GM12872 (cell line): ENCODE measurements around the gene STON1.

ENCODE experiments used
- TF ChIP-seq, protein P1 (sequence below): IDR thresholded peaks from 3 replicates; pipeline ENCODE4 v1.5.1; 2011; ENCODE audit warnings: low read depth, mild to moderate bottlenecking, low read length, moderate library complexity; ENCODE audit not compliant: insufficient read depth

Gene STON1

GRCh38 chr2:48562281-48562680 is 32.3 kb downstream of the STON1 start:
- TF ChIP-seq, protein P1, sequence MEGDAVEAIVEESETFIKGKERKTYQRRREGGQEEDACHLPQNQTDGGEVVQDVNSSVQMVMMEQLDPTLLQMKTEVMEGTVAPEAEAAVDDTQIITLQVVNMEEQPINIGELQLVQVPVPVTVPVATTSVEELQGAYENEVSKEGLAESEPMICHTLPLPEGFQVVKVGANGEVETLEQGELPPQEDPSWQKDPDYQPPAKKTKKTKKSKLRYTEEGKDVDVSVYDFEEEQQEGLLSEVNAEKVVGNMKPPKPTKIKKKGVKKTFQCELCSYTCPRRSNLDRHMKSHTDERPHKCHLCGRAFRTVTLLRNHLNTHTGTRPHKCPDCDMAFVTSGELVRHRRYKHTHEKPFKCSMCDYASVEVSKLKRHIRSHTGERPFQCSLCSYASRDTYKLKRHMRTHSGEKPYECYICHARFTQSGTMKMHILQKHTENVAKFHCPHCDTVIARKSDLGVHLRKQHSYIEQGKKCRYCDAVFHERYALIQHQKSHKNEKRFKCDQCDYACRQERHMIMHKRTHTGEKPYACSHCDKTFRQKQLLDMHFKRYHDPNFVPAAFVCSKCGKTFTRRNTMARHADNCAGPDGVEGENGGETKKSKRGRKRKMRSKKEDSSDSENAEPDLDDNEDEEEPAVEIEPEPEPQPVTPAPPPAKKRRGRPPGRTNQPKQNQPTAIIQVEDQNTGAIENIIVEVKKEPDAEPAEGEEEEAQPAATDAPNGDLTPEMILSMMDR: no peak

DNA sequence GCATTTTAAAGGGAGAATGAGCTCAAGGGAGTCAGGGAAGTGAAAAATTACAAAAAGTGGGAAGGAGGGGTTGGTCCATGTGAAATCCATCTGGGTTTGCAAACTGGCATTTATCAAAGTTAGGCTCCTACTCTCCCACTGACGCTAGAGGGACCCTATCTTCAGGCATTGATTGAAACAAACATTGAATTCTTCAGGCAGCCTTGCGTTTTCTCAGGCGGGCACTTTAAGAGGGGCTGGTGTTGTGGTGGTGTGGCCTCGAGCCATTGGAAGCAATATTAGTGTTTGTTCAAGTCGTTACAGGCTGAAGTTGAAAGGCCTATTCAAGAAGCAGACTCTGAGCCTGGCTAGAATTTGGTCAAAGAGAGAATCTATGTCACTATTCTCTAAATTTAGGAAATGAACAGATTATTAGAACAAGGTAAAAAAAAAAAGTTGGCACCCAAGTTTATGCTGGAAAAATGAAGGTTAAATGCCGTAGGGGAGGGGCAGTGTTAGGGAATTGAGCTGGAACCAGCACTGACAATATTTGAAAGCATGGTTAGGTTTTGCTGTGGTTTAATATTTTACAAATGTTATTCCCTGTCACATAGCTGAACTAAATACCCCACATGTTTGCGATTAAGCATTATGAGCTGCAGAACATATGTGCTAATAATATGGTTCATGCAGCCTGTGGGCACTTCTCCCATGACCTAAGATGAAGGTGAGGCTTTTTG is 36.8 kb downstream of the STON1 start:
- TF ChIP-seq, protein P1: peak; percentile 10; the same call in 1 of the 3 replicates

GRCh38 chr2:48567671-48568070 is 37.7 kb downstream of the STON1 start:
- TF ChIP-seq, protein P1: no peak

DNA sequence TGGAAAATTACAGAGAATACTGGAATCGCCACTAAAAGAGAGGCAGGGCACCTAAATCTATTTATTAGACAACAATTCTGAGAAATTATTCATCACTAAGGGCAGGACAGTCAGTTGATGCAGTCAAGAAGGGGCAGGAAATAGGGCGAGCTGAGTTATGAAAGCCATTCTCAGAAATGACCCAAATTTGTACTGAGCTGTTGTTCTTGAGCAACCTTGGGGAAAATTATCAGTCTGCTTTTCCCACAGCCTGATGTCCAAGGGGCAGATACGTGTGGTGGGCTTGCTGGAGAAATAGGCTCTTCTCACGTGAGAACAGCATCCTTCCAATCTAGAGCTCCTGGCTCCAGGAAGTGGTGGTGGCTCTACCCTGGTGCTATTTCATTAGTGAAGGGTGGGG is 38.6 kb downstream of the STON1 start:
- TF ChIP-seq, protein P1: no peak

DNA sequence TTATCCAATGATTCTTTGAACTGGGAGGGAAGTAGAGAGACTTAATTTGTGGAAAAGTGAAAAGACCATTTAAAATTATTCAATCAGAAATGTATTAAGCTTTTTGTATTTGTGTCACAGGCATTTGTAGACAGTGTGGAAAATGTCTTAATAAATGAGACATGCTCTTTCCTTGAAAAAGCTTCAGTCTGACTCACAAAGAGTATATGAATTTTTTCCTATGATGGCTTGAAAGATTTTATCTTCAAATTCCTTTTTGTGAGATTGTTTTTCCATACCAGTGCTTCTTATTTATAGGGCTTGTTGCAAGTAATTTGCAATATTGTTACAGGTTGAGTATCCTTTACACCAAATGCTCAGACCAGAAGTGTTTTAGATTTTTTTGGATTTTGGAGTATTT is 39.5 kb downstream of the STON1 start:
- TF ChIP-seq, protein P1: no peak

DNA sequence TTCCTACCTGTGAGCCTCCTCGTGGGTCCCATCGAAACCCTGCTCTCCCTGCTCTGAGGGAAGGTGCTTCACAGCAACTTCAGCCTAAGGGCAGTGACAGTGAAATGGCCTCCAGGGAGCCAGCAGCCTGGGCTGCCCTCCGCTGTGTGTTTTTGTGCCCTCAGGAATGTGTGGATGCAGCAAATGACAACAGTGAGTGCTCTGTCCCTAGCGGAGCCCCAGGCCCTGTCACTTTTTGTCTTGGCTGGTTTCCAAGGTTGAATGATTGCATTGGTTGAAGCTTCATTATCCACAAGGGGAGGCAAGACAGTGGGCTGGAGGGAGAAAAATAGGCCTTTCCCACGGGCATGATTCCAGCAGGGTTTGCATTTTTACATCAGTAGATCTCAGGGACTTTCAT is 42.9 kb downstream of the STON1 start:
- TF ChIP-seq, protein P1: no peak

DNA sequence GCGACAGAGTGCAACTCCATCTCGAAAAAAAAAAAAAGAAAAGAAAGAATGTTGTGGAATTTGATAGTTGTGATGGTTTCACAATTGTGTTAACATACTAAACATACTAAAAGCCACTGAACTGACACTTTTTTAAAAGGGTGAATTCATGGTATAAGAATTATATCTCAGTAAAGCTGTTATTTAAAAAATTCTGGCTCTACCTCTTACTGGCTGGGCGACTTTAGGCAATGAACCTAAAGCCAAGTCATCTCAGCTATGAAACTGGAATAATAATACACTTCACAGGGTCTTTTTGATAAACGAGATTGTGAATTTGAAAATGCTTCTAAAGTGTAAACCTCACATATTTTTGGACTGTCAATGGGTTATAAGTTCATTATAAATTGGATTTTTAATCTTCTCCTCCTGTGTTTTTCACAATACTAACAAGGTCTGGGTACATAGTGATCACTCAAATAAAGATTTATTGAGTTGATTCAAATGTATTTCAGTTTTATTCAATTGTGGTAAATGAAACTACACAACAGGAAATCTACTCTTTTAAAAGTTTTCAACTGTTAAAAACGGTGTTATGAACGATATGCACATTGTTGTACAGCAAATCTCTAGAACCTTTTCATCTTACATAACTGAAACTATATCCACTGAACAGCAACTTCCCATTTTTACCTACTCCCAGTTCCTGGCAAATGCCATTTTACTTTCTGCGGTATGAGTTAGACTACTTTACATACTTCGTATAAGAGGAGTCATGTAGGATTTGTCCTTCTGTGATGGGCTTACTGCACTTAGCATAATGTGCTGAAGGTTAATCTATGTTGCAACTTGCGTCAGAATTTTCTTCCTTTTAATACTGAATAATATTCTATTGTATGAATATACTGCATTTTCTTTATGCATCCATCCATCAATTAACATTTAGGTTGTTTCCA is 44.7 kb downstream of the STON1 start:
- TF ChIP-seq, protein P1: no peak
